HepG2 (cell line): Measurements from ENCODE around the gene INAFM2. TPM values are rescaled to one million over a fixed set of nuclear protein-coding genes. Genes with fewer than 3 reads are reported as not detected.

ENCODE experiments used
- ATAC-seq: fragments of 200-7000 bp; cut with Tn5 transposase; 3 replicates; pipeline ENCODE4 v1.9.1; 2020; ENCODE audit warnings: mild to moderate bottlenecking, moderate library complexity
- BruUV-seq: library from RNA; stranded (reverse); fragments of 400-500 nt; replicated peaks from 2 replicates; lab custom pipeline; 2021; lab: Mats Ljungman, UMichigan
- CTCF ChIA-PET: fragments of 300-600 bp; formaldehyde crosslinking; extraction: SDS; loops from one replicate; lab custom pipeline; 2021; ENCODE audit warnings: low total read pairs, inconsistent platforms, low intra/inter-chr PET ratio; lab: Yijun Ruan, JAX
- POLR2A ChIA-PET: fragments of 350-600 bp; sonication (Branson Sonifier 250); formaldehyde crosslinking; loops from one replicate; lab custom pipeline; 2020; ENCODE audit warnings: antibody characterized with exemption, inconsistent platforms; lab: Yijun Ruan, JAX
- DNase-seq: peaks from one replicate; pipeline ENCODE4 v3.0.0-alpha.2; 2015; ENCODE audit warnings: low spot score
- FAIRE-seq: peaks from 3 replicates; lab custom pipeline; 2011; peaks lifted over from hg19 to GRCh38; lab: Jason Lieb, UNC
- H2AFZ ChIP-seq: one replicate; pipeline ENCODE4 v1.6.1; 2011; ENCODE audit warnings: low read length, inconsistent platforms
- H3K27ac ChIP-seq: fragments of 300-600 bp; 3 replicates; pipeline ENCODE4 v1.8.0; 2011; ENCODE audit warnings: mixed run types, mild to moderate bottlenecking, mixed read lengths, low read length, inconsistent platforms; ENCODE audit not compliant: insufficient read depth; ENCODE audit errors: extremely low read length
- H3K27me3 ChIP-seq, 2 experiments: fragments of 200-600 bp in 1 of 2; 2 replicates in 1 of 2; 3 replicates in 1 of 2; pipeline versions ENCODE4 v1.6.0 to v1.8.0; 2011; ENCODE audit warnings: low read length in 2 of 2, mild to moderate bottlenecking in 2 of 2, moderate library complexity in 2 of 2, inconsistent platforms in 1 of 2; ENCODE audit not compliant: insufficient read depth in 2 of 2, control insufficient read depth in 1 of 2
- H3K36me3 ChIP-seq, 2 experiments: fragments of 200-600 bp in 1 of 2; replicated peaks in 1 of 2; 2 replicates in 1 of 2; 3 replicates in 1 of 2; pipeline versions ENCODE4 v1.5.1 to v1.8.0; 2011; ENCODE audit warnings: low read length in 2 of 2, inconsistent platforms in 1 of 2; ENCODE audit not compliant: insufficient read depth in 2 of 2, control insufficient read depth in 1 of 2
- H3K4me1 ChIP-seq: 2 replicates; pipeline ENCODE4 v1.5.1; 2012; ENCODE audit warnings: low read length, inconsistent platforms; ENCODE audit not compliant: insufficient read depth
- H3K4me2 ChIP-seq: 2 replicates; pipeline ENCODE4 v1.6.0; 2011; ENCODE audit warnings: low read depth, low read length, inconsistent platforms
- H3K4me3 ChIP-seq, 3 experiments: fragments of 200-600 bp in 1 of 3; sonication (generic), shearing (Covaris generic) in 1 of 3; replicated peaks in 1 of 3; 2 replicates each; pipeline ENCODE4 v1.5.1; 2011 to 2016; ENCODE audit warnings: low read length in 3 of 3, inconsistent platforms in 2 of 3, low read depth in 2 of 3, mild to moderate bottlenecking in 2 of 3, control low read depth in 1 of 3, mixed read lengths in 1 of 3; ENCODE audit not compliant: insufficient read depth in 1 of 3
- H3K79me2 ChIP-seq: one replicate; pipeline ENCODE4 v1.6.1; 2011; ENCODE audit warnings: low read length, inconsistent platforms; ENCODE audit not compliant: insufficient read depth
- H3K9ac ChIP-seq: 2 replicates; pipeline ENCODE4 v1.6.0; 2011; ENCODE audit warnings: mild to moderate bottlenecking, low read depth, low read length, inconsistent platforms; ENCODE audit not compliant: insufficient read depth
- H3K9me3 ChIP-seq: 2 replicates; pipeline ENCODE4 v1.5.1; 2012; ENCODE audit warnings: mild to moderate bottlenecking, low read length
- H4K20me1 ChIP-seq: 2 replicates; pipeline ENCODE4 v1.6.0; 2011; ENCODE audit warnings: inconsistent platforms, mild to moderate bottlenecking, low read length, moderate library complexity; ENCODE audit not compliant: insufficient read depth
- ATAD3A ChIP-seq: sonication (generic); formaldehyde crosslinking; IDR thresholded peaks from 2 replicates; pipeline ENCODE4 v1.4.0; 2020; ENCODE audit warnings: missing genetic modification reagents
- MATR3 ChIP-seq: sonication (generic); formaldehyde crosslinking; IDR thresholded peaks from 2 replicates; pipeline ENCODE4 v1.4.0; 2020; ENCODE audit warnings: missing genetic modification reagents
- MBD4 ChIP-seq: IDR thresholded peaks from 2 replicates; pipeline ENCODE4 v1.6.1; 2012; ENCODE audit warnings: low read length, inconsistent platforms, borderline replicate concordance
- MTF2 ChIP-seq: sonication (generic); formaldehyde crosslinking; IDR thresholded peaks from 2 replicates; pipeline ENCODE4 v1.5.0; 2020; ENCODE audit warnings: missing genetic modification reagents, borderline replicate concordance
- ZNF326 ChIP-seq: sonication (generic); formaldehyde crosslinking; IDR thresholded peaks from 2 replicates; pipeline ENCODE4 v1.4.0; 2020; ENCODE audit warnings: missing genetic modification reagents, borderline replicate concordance
- ZNF713 ChIP-seq: sonication (generic); formaldehyde crosslinking; IDR thresholded peaks from 2 replicates; pipeline ENCODE4 v1.4.0; 2020; ENCODE audit warnings: mild to moderate bottlenecking, missing genetic modification reagents
- ZNF768 ChIP-seq: sonication (generic); formaldehyde crosslinking; IDR thresholded peaks from 2 replicates; pipeline ENCODE4 v1.4.0; 2020; ENCODE audit warnings: missing genetic modification reagents
- WGBS: methylation state at CpG from one replicate; pipeline ENCODE4 v1.1.6; 2017; ENCODE audit warnings: low lambda C conversion rate; 5-methylcytosine and 5-hydroxymethylcytosine counted together
- in situ Hi-C: cut with HindIII; loops from 2 replicates; pipeline ENCODE4 v1.10.0; 2017; ENCODE audit warnings: low pct_unique_long_range_greater_than_20kb; ENCODE audit not compliant: extremely low pct_ligation_motif_present
- intact Hi-C: fragments of 100-400 bp; cut with micrococcal nuclease; formaldehyde crosslinking; loops from one replicate; pipeline ENCODE4 v1.10.0; 2022; ENCODE audit not compliant: unreplicated experiment
- polyA plus RNA-seq, 8 experiments: library from polyadenylated mRNA; depleted of rRNA in 3 of 8; stranded (reverse) in 7 of 8; unstranded in 1 of 8; fragments of >200 nt; fragmentation: Illumina TruSeq in 4 of 8; extraction: Trizol in 4 of 8; gene quantifications; 2 replicates each; pipeline versions ENCODE4 v1.2.1 to v1.2.3, GENCODE V29; 2011 to 2016; ENCODE audit warnings: low read depth in 4 of 8, missing spikeins in 1 of 8, mixed read lengths in 1 of 8; ENCODE audit not compliant: insufficient read depth in 1 of 8
- total RNA-seq, 5 experiments: library from RNA; depleted of rRNA; stranded (reverse); fragments of >200 nt; fragmentation: Illumina TruSeq; extraction: Trizol; gene quantifications; 2 replicates each; pipeline ENCODE4 v1.2.3, GENCODE V29; 2016; ENCODE audit warnings: low read depth in 1 of 5
- TF ChIP-seq, protein P1 (sequence below): sonication (generic); formaldehyde crosslinking; IDR thresholded peaks from 2 replicates; pipeline ENCODE4 v1.5.1; 2020; ENCODE audit warnings: mild to moderate bottlenecking, missing genetic modification reagents
- TF ChIP-seq, protein P2 (sequence below): sonication (generic); formaldehyde crosslinking; conservative IDR thresholded peaks from 2 replicates; pipeline ENCODE4 v1.4.0; 2020; ENCODE audit warnings: mild to moderate bottlenecking, missing genetic modification reagents, moderate library complexity
- TF ChIP-seq, protein P3 (sequence below): sonication (generic); formaldehyde crosslinking; IDR thresholded peaks from 2 replicates; pipeline ENCODE4 v1.8.1; 2023; ENCODE audit warnings: missing genetic modification reagents, inconsistent platforms, borderline replicate concordance

Gene INAFM2
- total and polyA plus RNA-seq, 2 of the 13 experiments (the other 11 are each of a cell fraction or from before 2014, with no cell fraction given), result 5.5 to 6.5 TPM

DNA sequence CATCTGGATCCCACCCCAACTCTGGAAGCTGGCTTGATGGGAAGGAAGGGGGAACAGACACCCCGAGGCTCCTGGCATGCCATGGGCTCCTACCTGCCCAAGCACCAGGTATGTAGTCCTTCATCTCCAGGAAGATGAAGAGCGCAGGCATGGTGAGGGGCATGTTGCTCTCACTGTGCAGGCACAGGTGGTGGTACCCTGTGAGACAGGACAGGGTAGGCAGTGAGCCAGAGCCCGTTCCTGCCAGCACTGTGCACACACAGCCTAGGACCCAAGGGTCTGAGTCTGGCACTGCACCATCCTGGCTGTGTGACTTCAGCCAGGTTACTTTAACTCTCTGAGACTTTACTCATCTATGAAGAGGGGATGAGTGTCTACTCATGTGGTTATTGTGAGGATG is 31.2 kb upstream of the INAFM2 start:
- Histone ChIP-seq H3K27me3 (peaks cover 22 to 97% of the 10 kb centered on the region in 2 experiments), H3K4me2 (no peak overlapping the region), H3K4me3 (no peak overlapping the region), H3K9ac (no peak overlapping the region), H4K20me1 (no peaks in the 10 kb centered on the region), H3K9me3 (no peaks in the 10 kb centered on the region), H3K79me2 (no peaks in the 10 kb centered on the region), H2AFZ (no peak overlapping the region), H3K4me1 (peaks cover 10% of the 10 kb centered on the region; the same call in 1 of the 2 replicates), H3K36me3 (no peaks in the 10 kb centered on the region), H3K27ac (no peak overlapping the region)
- no TSS peak for BruUV-seq
- in situ Hi-C loops, result no loop called here
- POLR2A ChIA-PET, result no interaction called here
- DNase-seq (no peak), ATAC-seq (no peak), FAIRE-seq (no peak)
- TF ChIP-seq ZNF713 (CRISPR knock-in tag), result no peak
- TF ChIP-seq, protein P1, sequence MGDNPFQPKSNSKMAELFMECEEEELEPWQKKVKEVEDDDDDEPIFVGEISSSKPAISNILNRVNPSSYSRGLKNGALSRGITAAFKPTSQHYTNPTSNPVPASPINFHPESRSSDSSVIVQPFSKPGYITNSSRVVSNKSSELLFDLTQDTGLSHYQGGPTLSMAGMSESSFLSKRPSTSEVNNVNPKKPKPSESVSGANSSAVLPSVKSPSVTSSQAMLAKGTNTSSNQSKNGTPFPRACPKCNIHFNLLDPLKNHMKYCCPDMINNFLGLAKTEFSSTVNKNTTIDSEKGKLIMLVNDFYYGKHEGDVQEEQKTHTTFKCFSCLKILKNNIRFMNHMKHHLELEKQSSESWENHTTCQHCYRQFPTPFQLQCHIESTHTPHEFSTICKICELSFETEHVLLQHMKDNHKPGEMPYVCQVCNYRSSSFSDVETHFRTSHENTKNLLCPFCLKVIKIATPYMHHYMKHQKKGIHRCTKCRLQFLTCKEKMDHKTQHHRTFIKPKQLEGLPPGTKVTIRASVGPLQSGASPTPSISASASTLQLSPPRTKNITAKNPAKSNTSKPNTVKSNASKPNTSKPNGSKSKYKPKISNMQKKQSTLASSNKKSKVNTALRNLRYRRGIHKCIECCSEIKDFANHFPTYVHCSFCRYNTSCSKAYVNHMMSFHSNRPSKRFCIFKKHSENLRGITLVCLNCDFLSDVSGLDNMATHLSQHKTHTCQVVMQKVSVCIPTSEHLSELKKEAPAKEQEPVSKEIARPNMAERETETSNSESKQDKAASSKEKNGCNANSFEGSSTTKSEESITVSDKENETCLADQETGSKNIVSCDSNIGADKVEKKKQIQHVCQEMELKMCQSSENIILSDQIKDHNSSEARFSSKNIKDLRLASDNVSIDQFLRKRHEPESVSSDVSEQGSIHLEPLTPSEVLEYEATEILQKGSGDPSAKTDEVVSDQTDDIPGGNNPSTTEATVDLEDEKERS (CRISPR knock-in tag), result no peak
- TF ChIP-seq ZNF768, result peak; percentile 83
- CTCF ChIA-PET, result no interaction called here
- WGBS, result no CpG with 5 or more reads among the region's 3 CpGs
- intact Hi-C loops, result no loop called here

DNA sequence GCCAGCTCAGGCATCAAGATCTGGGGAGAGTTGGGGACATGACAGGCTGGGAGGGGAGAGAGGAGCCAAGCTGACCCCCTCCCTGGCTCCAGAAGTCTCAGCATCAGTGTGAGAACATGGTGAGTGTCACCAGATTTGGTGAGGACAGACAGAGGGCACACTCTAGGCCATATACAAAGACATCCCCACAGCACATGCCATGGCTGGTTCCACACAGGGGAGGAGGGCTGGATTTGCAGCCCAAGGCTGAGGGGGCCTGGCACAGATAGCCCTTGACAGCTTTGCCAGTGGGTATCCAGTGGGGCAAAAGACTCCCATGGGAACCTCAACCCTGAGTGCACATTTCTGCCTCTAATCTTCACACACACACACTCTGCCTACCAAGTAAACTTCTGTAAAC is 30.5 kb upstream of the INAFM2 start:
- no peaks in the 10 kb centered on the region for H3K79me2 ChIP-seq
- no peak overlapping the region for H3K9ac ChIP-seq
- no peak overlapping the region for H3K4me2 ChIP-seq
- H2AFZ ChIP-seq, result no peak overlapping the region
- ChIA-PET POLR2A (no interaction called here), CTCF (no interaction called here)
- no peak overlapping the region for H3K4me3 ChIP-seq
- FAIRE-seq, result no peak
- no peaks in the 10 kb centered on the region for H4K20me1 ChIP-seq
- no TSS peak for BruUV-seq
- H3K9me3 ChIP-seq, result no peaks in the 10 kb centered on the region
- in situ Hi-C loops, result no loop called here
- H3K27ac ChIP-seq, result no peak overlapping the region
- intact Hi-C loops, result no loop called here
- peaks cover 26 to 97% of the 10 kb centered on the region in 2 experiments for H3K27me3 ChIP-seq
- no peaks in the 10 kb centered on the region for H3K36me3 ChIP-seq
- no peak for ATAC-seq
- peaks cover 10% of the 10 kb centered on the region; the same call in 1 of the 2 replicates for H3K4me1 ChIP-seq
- DNase-seq, result no peak
- TF ChIP-seq ATAD3A (CRISPR knock-in tag) (no peak), MBD4 (no peak), ZNF326 (CRISPR knock-in tag) (no peak), MTF2 (CRISPR knock-in tag) (no peak), MATR3 (CRISPR knock-in tag) (no peak)
- TF ChIP-seq, protein P2, sequence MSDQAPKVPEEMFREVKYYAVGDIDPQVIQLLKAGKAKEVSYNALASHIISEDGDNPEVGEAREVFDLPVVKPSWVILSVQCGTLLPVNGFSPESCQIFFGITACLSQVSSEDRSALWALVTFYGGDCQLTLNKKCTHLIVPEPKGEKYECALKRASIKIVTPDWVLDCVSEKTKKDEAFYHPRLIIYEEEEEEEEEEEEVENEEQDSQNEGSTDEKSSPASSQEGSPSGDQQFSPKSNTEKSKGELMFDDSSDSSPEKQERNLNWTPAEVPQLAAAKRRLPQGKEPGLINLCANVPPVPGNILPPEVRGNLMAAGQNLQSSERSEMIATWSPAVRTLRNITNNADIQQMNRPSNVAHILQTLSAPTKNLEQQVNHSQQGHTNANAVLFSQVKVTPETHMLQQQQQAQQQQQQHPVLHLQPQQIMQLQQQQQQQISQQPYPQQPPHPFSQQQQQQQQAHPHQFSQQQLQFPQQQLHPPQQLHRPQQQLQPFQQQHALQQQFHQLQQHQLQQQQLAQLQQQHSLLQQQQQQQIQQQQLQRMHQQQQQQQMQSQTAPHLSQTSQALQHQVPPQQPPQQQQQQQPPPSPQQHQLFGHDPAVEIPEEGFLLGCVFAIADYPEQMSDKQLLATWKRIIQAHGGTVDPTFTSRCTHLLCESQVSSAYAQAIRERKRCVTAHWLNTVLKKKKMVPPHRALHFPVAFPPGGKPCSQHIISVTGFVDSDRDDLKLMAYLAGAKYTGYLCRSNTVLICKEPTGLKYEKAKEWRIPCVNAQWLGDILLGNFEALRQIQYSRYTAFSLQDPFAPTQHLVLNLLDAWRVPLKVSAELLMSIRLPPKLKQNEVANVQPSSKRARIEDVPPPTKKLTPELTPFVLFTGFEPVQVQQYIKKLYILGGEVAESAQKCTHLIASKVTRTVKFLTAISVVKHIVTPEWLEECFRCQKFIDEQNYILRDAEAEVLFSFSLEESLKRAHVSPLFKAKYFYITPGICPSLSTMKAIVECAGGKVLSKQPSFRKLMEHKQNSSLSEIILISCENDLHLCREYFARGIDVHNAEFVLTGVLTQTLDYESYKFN (CRISPR knock-in tag), result no peak
- TF ChIP-seq, protein P3, sequence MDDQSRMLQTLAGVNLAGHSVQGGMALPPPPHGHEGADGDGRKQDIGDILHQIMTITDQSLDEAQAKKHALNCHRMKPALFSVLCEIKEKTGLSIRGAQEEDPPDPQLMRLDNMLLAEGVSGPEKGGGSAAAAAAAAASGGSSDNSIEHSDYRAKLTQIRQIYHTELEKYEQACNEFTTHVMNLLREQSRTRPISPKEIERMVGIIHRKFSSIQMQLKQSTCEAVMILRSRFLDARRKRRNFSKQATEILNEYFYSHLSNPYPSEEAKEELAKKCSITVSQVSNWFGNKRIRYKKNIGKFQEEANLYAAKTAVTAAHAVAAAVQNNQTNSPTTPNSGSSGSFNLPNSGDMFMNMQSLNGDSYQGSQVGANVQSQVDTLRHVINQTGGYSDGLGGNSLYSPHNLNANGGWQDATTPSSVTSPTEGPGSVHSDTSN (CRISPR knock-in tag), result no peak
